WTC11 (cell line): Measurements from ENCODE around the gene GSG1L. TPM values are rescaled to one million over a fixed set of nuclear protein-coding genes. Genes with fewer than 3 reads are reported as not detected.

Experiments
- ATAC-seq: fragments of 200-7000 bp; cut with Tn5 transposase; 2 replicates; pipeline ENCODE4 v1.10.0; 2021; ENCODE audit warnings: mild to moderate bottlenecking, moderate library complexity
- CTCF ChIA-PET: fragments of 300-600 bp; sonication (Branson Sonifier 250); formaldehyde crosslinking; loops from one replicate; lab custom pipeline; 2021; ENCODE audit warnings: antibody characterized with exemption; lab: Charles Lee
- POLR2A ChIA-PET: fragments of 350-600 bp; sonication (Branson Sonifier 250); formaldehyde crosslinking; loops from one replicate; lab custom pipeline; 2021; ENCODE audit warnings: antibody characterized with exemption; lab: Charles Lee
- DNase-seq: peaks from one replicate; pipeline ENCODE4 v3.0.0; 2021; ENCODE audit warnings: low spot score
- H3K27ac Mint-ChIP-seq: 2 replicates; pipeline ENCODE4 v1.8.0; 2021; ENCODE audit warnings: mixed read lengths
- H3K27me3 Mint-ChIP-seq: 2 replicates; pipeline ENCODE4 v1.8.0; 2021; ENCODE audit warnings: low read depth, mild to moderate bottlenecking, moderate library complexity, mixed read lengths
- H3K36me3 Mint-ChIP-seq: 2 replicates; pipeline ENCODE4 v1.8.0; 2021; ENCODE audit warnings: mixed read lengths
- H3K4me1 Mint-ChIP-seq: 2 replicates; pipeline ENCODE4 v1.8.0; 2022; ENCODE audit warnings: mixed read lengths
- H3K4me3 Mint-ChIP-seq: 2 replicates; pipeline ENCODE4 v1.8.0; 2021; ENCODE audit warnings: mild to moderate bottlenecking, moderate library complexity, mixed read lengths
- H3K9me3 Mint-ChIP-seq: 2 replicates; pipeline ENCODE4 v1.8.0; 2021; ENCODE audit warnings: mixed read lengths
- ATF1 ChIP-seq: sonication (generic); formaldehyde crosslinking; IDR thresholded peaks from 2 replicates; pipeline ENCODE4 v1.8.1; 2023; ENCODE audit warnings: mild to moderate bottlenecking, moderate library complexity, missing genetic modification reagents
- ATF3 ChIP-seq: sonication (generic); formaldehyde crosslinking; conservative IDR thresholded peaks from 2 replicates; pipeline ENCODE4 v1.8.1; 2022; ENCODE audit warnings: mild to moderate bottlenecking, missing genetic modification reagents
- ATF6 ChIP-seq: sonication (generic); formaldehyde crosslinking; IDR thresholded peaks from 2 replicates; pipeline ENCODE4 v1.8.1; 2023; ENCODE audit warnings: mild to moderate bottlenecking, missing genetic modification reagents
- CDX4 ChIP-seq: fragments of 250-450 bp; sonication (Bioruptor Pico); IDR thresholded peaks from 2 replicates; pipeline ENCODE4 v1.9.0; 2021; ENCODE audit warnings: moderate library complexity, mild to moderate bottlenecking, inconsistent platforms, borderline replicate concordance
- ELF4 ChIP-seq: sonication (generic); formaldehyde crosslinking; IDR thresholded peaks from 2 replicates; pipeline ENCODE4 v1.8.1; 2022; ENCODE audit warnings: low read depth, mild to moderate bottlenecking, moderate library complexity, missing genetic modification reagents
- HMGA2 ChIP-seq: fragments of 250-450 bp; sonication (Bioruptor Pico); IDR thresholded peaks from 2 replicates; pipeline ENCODE4 v1.4.0; 2021; ENCODE audit warnings: mild to moderate bottlenecking, moderate library complexity
- MAX ChIP-seq: sonication (generic); formaldehyde crosslinking; IDR thresholded peaks from 2 replicates; pipeline ENCODE4 v1.8.0; 2022; ENCODE audit warnings: mild to moderate bottlenecking, missing genetic modification reagents
- NR1H2 ChIP-seq: sonication (generic); formaldehyde crosslinking; IDR thresholded peaks from 2 replicates; pipeline ENCODE4 v1.9.0; 2021; ENCODE audit warnings: mild to moderate bottlenecking, moderate library complexity, missing genetic modification reagents
- PRRX2 ChIP-seq: fragments of 250-450 bp; sonication (Bioruptor Pico); IDR thresholded peaks from 2 replicates; pipeline ENCODE4 v1.8.0; 2021; ENCODE audit warnings: mild to moderate bottlenecking
- RORB ChIP-seq: fragments of 250-450 bp; sonication (Bioruptor Pico); IDR thresholded peaks from 2 replicates; pipeline ENCODE4 v1.9.0; 2021; ENCODE audit warnings: mild to moderate bottlenecking
- SMAD3 ChIP-seq: sonication (generic); formaldehyde crosslinking; IDR thresholded peaks from 2 replicates; pipeline ENCODE4 v1.8.0; 2022; ENCODE audit warnings: missing genetic modification reagents, mild to moderate bottlenecking, borderline replicate concordance
- TEAD1 ChIP-seq: sonication (generic); formaldehyde crosslinking; IDR thresholded peaks from 2 replicates; pipeline ENCODE4 v1.8.0; 2022; ENCODE audit warnings: mild to moderate bottlenecking, missing genetic modification reagents
- ZNF232 ChIP-seq: sonication (generic); formaldehyde crosslinking; IDR thresholded peaks from 2 replicates; pipeline ENCODE4 v1.8.0; 2022; ENCODE audit warnings: mild to moderate bottlenecking, missing genetic modification reagents
- ZNF281 ChIP-seq: sonication (generic); formaldehyde crosslinking; IDR thresholded peaks from 2 replicates; pipeline ENCODE4 v1.8.0; 2023; ENCODE audit warnings: mild to moderate bottlenecking, missing genetic modification reagents
- ZNF416 ChIP-seq: fragments of 250-450 bp; sonication (Bioruptor Pico); IDR thresholded peaks from 2 replicates; pipeline ENCODE4 v1.9.0; 2021; ENCODE audit warnings: mild to moderate bottlenecking, inconsistent platforms
- total RNA-seq: library from RNA; stranded (reverse); gene quantifications from 3 replicates; pipeline ENCODE4 v1.2.3, GENCODE V29; 2021

Gene GSG1L
- total RNA-seq, 1 experiment from 2014 or later, result 0.28 TPM

GRCh38 chr16:27784351-27785306 lies 278.9 kb downstream of the GSG1L start:
- no peaks in the 10 kb centered on the region for H3K9me3 Mint-ChIP-seq
- no peak overlapping the region for H3K4me3 Mint-ChIP-seq
- no peaks in the 10 kb centered on the region for H3K27me3 Mint-ChIP-seq
- POLR2A ChIA-PET, result no interaction called here
- TF ChIP-seq CDX4 (CRISPR knock-in tag) (no peak), MAX (CRISPR knock-in tag) (no peak), ZNF416 (CRISPR knock-in tag) (no peak), NR1H2 (no peak)
- no peaks in the 10 kb centered on the region for H3K36me3 Mint-ChIP-seq
- ATAC-seq (no peak), DNase-seq (no peak)
- no peak overlapping the region for H3K27ac Mint-ChIP-seq
- CTCF ChIA-PET, result interaction anchor here (0.7 to 2.0 kb wide), 3 partner anchors 83 to 86 kb away, joined by 3 to 11 read pairs (median 4); no protein-coding TSS in a partner anchor
- 0 out of 2 replicates have a peak, but pooled peaks cover 2% of the 10 kb centered on the region for H3K4me1 Mint-ChIP-seq

GRCh38 chr16:27781981-27782880 lies 281.3 kb downstream of the GSG1L start:
- no peak overlapping the region for H3K27ac Mint-ChIP-seq
- no peak for ATAC-seq
- H3K36me3 Mint-ChIP-seq, result no peaks in the 10 kb centered on the region
- H3K27me3 Mint-ChIP-seq, result no peaks in the 10 kb centered on the region
- TF ChIP-seq ZNF232 (CRISPR knock-in tag) (no peak), ATF3 (no peak), RORB (CRISPR knock-in tag) (no peak), ATF1 (CRISPR knock-in tag) (no peak), ZNF281 (CRISPR knock-in tag) (no peak), HMGA2 (CRISPR knock-in tag) (no peak), ATF6 (no peak), SMAD3 (CRISPR knock-in tag) (no peak), PRRX2 (CRISPR knock-in tag) (no peak), TEAD1 (no peak), ELF4 (CRISPR knock-in tag) (no peak)
- no peaks in the 10 kb centered on the region for H3K9me3 Mint-ChIP-seq
- ChIA-PET CTCF (interaction anchor here (0.7 to 4.1 kb wide), 3 partner anchors 20 to 181 kb away, joined by 4 to 100 read pairs (median 5); no protein-coding TSS in a partner anchor), POLR2A (interaction anchor here (0.8 kb wide), 1 partner anchor 23 kb away, joined by 3 read pairs; no protein-coding TSS in a partner anchor)
- H3K4me3 Mint-ChIP-seq, result no peak overlapping the region
- 0 out of 2 replicates have a peak, but pooled peaks cover 2% of the 10 kb centered on the region for H3K4me1 Mint-ChIP-seq
- DNase-seq, result no peak
